T-helper 2 cell (primary cell): ENCODE measurements around the gene SLC6A11.

Source experiments
- DNase-seq, 5 experiments: peaks; one replicate each; pipeline versions ENCODE4 v3.0.0 to v3.0.0-alpha.2; 2012 to 2022

The SLC6A11 gene

GRCh38 chr3:10845001-10845761 lies 29.2 kb downstream of the SLC6A11 start:
- no peak for DNase-seq

GRCh38 chr3:10845839-10846656 lies 30.0 kb downstream of the SLC6A11 start:
- DNase-seq = no peak

DNA sequence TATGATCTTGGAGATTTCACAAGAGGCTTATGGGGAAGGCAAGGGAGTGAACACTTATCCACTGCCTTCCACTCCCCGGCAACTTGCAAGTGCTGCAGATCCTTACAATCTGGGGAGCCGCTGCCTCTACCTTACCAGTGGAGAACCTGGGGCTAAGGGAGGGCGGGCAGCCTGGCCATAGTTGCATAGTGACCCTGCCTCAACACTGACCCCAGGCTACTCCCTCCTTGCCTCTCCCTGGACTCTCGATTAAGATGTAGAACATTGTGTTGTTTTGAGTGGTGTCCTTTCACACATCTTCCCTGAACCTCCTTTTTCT lies 30.6 kb downstream of the SLC6A11 start:
- no peak for DNase-seq

DNA sequence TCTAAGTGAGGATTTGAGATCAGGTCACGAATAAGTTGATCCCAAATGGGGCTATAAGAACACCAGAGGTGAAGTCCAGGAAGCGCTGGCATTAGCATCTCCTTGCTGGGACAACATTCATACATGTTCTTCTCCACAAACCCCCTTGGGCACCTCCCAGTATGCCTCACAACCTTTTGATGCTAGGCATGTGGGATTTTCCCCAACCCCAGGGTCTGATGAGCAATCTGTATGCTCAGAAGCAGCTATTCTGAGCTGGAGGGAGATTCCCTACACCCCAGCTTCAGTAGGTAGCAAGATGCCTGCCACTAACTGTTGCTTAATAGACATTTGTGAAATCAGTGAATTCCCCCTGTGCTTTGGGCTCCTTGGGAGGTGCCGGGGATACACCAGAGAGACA lies 32.2 kb downstream of the SLC6A11 start:
- DNase-seq = no peak

DNA sequence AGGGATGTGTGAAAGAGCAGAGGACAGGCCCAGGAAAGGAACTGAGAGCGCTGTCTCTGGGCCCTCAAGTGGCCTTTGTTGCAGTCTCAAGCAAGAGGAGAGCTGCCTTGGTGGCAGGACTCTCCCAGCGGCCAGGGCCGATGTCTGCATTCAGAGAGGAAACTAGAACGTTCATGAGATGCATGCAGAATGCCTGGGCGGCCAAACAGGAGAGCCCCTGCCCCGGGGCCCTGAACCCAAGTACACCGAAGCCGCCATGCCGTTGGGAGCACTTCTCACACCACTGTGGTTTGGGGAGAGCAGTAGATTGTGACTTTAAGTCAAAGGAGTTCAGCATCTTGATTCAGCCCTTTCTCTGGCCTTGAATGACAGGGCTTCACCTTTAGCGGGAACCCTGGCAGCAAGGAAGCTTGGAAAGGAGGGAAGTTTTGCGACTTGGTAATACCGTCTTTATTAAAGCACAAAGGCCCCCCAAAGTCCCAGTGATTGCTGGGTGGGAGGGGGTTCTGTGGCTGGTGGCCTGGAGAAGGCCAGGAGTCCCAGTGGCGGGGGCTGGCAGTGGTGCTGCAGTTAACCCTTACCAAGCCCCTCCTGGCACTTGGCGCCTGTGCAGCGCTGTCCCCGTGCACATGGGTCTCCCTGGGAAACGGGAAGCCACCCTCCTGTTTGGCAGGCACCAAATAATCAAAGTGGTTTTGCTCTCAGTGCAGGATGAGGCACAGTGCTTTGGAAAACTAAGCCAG lies 36.2 kb downstream of the SLC6A11 start:
- DNase-seq = no peak

DNA sequence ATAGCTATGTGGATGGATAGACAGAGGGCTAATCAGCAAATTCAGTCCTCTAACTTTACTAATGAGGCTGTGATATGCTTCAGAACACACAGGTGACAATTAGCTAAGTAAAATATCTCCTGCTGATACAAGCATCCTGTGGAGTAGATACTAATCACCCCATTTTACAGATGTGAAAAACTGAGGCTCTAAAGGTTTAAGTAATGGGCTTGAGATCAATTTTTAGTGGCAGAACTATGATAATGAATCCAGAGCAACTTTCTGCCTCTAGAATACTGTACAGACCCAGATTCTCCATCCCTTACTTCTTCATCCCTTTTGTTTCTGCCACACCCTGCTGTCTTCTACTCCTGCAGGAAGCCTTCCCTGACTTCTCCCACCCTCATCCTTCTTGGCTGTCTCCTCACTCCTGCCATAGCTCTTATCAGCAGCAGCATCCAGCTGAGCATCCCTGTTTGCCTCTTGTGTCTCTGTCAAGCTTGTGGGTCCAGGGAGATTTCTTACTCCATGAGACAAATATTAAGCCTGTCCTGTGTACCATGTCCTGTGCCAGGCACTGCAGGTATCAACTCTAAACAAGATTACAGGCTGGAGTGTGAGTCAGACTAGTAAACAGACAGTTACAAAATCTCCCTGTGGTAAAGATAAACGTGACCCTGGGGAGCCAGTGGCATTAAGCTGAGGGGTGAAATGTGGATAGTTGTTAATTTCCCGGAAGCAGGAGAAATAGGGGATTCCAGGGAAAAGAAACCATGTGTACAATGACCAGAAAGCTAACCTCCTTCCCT lies 39.2 kb downstream of the SLC6A11 start:
- no peak for DNase-seq

GRCh38 chr3:10855871-10856662 lies 40.0 kb downstream of the SLC6A11 start:
- DNase-seq = no peak

DNA sequence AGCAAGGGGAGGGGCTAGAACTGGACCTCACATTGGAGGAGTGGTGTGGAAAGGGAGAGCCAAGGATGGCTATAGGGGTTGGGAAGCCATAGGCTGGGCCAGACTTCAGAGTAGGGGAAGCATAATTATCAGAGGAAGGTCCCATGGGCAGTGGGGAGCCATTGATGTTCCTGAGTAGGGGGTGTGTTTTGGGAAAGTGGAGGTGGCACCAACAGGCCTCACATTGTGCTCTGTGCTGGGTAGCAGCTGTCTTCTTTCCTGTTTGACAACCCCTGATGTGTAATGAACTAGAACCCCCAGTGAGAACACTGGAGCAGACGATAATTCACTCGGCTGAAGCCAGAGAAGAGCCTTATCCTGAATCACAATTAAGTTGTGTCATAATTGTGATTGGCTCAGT lies 41.2 kb downstream of the SLC6A11 start:
- no peak for DNase-seq

- DNase-seq = no peak
Measured at GRCh38 chr3:10858091-10858490, 42.1 kb downstream of the SLC6A11 start.

DNA sequence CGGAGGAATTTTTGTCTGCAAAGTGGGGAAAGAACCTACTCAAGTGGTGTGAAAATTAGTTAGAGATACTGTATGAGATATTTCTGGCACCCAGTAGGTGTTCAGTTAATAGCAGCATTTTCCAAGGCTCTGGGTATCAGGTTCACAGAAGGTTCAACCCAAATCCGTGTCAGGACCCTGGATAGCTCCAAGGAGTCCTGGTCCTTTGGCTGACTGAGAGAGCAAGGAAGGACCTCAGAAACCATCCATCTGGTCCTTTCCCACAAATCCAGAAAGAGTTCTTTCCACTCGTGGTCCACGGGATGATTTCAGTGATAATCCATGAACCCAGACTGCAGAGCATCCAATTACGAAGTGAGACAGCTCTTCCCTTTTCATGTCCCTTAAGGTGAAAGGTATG lies 51.4 kb downstream of the SLC6A11 start:
- DNase-seq = no peak

GRCh38 chr3:10869460-10869859 lies 53.4 kb downstream of the SLC6A11 start:
- DNase-seq = no peak

GRCh38 chr3:10870296-10870695 lies 54.3 kb downstream of the SLC6A11 start:
- DNase-seq = no peak

DNA sequence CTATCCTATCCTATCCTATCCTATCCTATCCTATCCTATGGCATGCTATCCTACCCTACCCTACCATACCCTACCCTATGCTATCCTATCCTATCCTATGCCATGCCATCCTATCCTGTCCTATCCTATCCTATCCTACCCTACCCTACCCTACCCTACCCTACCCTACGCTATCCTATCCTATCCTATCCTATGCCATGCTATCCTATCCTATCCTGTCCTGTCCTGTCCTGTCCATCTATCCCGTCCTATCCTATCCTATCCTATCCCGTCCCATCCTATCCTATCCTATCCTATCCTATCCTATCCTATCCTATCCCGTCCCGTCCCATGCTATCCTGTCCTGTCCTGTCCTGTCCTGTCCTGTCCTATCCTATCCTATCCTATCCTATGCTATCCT lies 57.4 kb downstream of the SLC6A11 start:
- no peak for DNase-seq

GRCh38 chr3:10875914-10876313 lies 59.9 kb downstream of the SLC6A11 start:
- no peak for DNase-seq

DNA sequence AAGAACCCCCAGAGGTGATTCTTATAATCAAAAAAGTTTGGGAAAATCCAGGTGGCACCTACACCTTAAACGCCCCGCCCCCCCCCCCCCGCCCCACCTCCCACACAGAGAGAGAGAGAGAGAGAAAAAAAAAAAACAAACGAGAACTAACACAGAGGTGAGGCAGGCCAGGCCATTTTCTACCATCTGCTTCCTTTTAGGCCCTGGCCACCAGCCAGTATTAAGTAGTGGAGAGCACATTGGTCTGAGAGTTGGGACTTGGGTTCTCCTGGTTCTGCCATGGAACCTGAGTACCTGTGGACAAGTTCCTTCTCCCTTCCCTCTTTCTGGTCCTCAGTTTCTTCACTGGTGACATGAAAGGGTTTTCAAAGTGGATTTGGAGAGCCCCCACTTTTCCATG lies 60.6 kb downstream of the SLC6A11 start:
- no peak for DNase-seq

DNA sequence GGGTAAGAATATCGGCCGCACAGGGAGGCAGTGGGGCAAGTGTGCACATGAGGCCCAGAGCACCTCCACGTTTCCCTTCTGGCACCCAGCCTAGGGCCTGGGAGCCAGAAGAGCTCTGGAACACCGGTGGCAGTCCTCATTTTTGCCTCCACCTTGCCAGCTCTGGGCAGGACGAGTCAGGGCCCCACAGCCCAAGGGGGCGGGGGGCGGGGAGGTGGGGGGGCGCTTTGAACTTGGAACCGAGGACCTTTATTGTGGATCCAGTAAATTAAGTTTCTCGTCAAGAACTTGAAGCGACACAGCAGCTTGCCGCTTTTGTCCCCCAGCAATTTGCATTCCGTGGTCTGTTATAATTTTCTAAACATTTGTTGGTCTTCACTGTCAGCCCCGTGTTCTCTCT lies 66.8 kb downstream of the SLC6A11 start:
- DNase-seq = no peak

GRCh38 chr3:10883478-10884234 lies 67.6 kb downstream of the SLC6A11 start:
- no peak for DNase-seq

- no peak for DNase-seq
Measured at GRCh38 chr3:10887015-10887414, 71.0 kb downstream of the SLC6A11 start.

DNA sequence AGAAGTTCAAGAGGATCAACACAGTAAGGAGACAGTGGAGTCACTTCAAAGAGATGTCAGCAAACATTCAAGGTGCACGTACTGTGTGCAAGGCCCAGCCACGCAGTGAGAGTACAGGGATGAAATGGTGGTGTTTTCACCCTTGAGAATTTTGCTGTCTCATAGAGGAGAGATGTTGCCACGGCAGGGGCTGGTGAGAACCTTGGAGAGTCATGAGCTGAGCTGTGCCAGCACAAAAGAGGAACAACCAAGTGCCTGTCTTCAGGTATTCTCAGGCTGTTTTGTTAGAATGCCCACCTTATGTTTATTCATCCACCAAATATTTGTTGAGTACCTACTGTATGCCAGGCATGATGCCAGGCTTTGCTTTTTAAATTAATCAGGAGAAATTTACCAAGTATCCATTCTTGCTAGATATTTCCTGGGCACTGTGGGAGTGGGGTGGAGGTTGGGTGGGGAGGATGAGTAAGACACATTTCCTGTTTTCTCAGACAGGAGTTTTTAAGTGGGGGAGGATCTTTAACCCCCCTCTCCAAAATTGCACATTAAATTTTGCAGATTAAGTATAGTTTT lies 72.6 kb downstream of the SLC6A11 start:
- DNase-seq = no peak

DNA sequence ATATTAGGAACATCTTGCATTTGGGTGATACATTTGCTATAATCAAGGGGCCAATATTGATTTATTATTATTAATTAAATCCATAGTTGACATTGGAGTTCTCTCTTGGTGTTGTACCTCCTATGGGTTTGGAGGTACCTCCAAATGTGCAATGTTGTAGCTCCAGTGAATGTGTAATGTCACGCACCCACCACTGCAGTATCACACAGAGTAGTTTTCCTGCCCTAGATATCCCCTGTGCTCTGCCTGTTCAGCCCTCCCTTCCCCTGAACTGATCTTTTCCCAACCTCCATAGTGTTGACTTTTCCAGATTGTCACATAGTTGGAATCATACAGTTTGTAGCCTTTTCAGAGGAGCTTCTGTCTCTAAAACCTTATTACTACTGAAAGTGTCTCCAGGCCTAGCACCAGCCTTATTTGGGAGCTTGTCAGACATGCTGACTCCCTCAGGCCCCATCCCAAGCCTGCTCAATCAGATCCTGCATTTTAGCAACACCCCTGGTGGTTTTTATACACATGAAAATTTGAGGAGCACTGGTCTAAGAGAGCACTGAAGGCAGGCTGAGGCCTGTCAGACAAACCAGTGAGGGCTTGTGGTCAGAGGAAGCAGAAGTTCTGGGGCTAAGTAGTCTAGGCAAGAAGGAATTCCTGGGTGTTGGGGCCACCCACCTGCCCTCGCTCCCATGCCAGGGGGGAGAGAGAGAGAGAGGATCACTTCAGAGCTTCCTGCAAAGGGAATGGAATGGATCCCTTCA lies 73.4 kb downstream of the SLC6A11 start:
- DNase-seq = no peak
